GM23338 (cell line): ENCODE results near the gene CHAC1.

Experiments
- CREB1 ChIP-seq: fragments of 250-450 bp; sonication (Bioruptor Pico); IDR thresholded peaks from 2 replicates; pipeline ENCODE4 v1.5.0; 2020; ENCODE audit warnings: low read depth, mild to moderate bottlenecking, moderate library complexity
- EZH2 ChIP-seq: fragments of 200-600 bp; sonication (generic); IDR thresholded peaks from one replicate; pipeline ENCODE4 v1.8.0; 2017; ENCODE audit warnings: antibody characterized with exemption, mild to moderate bottlenecking, low read depth; ENCODE audit not compliant: unreplicated experiment
- EZH2phosphoT487 ChIP-seq: fragments of 200-600 bp; sonication (generic); IDR thresholded peaks from one replicate; pipeline ENCODE4 v1.8.1; 2018; ENCODE audit warnings: antibody characterized with exemption; ENCODE audit not compliant: unreplicated experiment
- NANOG ChIP-seq: IDR thresholded peaks from 2 replicates; pipeline ENCODE4 v1.6.1; 2016; ENCODE audit warnings: antibody characterized with exemption, borderline replicate concordance
- POLR2AphosphoS5 ChIP-seq: IDR thresholded peaks from 2 replicates; pipeline ENCODE4 v1.6.1; 2016; ENCODE audit warnings: antibody characterized with exemption, low read depth
- STAT1 ChIP-seq: IDR thresholded peaks from one replicate; pipeline ENCODE4 v1.6.1; 2016; ENCODE audit warnings: antibody characterized with exemption; ENCODE audit not compliant: unreplicated experiment
- ZNF331 ChIP-seq: fragments of 250-450 bp; sonication (Bioruptor Pico); IDR thresholded peaks from 2 replicates; pipeline ENCODE4 v1.5.0; 2020; ENCODE audit warnings: low read depth, mild to moderate bottlenecking, moderate library complexity
- TF ChIP-seq, protein P1 (sequence below), 2 experiments: fragments of 200-600 bp in 1 of 2; sonication (generic) in 1 of 2; conservative IDR thresholded peaks; 2 replicates each; pipeline versions ENCODE4 v1.5.1 to v1.6.1; 2016 to 2017; ENCODE audit warnings: antibody characterized with exemption in 2 of 2, low read depth in 2 of 2, mild to moderate bottlenecking in 2 of 2, moderate library complexity in 1 of 2
- TF ChIP-seq, protein P2 (sequence below): IDR thresholded peaks from one replicate; pipeline ENCODE4 v1.6.1; 2018; ENCODE audit warnings: antibody characterized with exemption; ENCODE audit not compliant: unreplicated experiment

DNA sequence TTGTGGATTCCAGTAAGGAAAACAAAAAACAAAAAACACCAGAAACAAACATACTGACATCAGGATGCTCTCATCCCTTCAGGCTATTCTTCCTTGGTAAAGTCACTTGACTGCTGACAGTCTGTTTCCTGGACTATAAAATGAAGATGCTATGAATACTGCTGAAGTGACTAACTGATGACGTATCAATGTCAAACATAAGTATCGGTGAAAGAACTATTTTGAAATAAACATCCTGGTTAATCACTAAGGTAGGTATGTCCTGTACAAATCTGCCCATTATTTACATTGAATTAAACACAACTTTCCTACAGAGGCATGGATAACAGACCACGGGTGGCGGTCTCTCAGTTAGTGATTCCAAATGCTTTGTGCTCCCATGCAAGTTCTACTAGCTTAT, 45.9 kb downstream of the CHAC1 start:
- TF ChIP-seq, protein P1, sequence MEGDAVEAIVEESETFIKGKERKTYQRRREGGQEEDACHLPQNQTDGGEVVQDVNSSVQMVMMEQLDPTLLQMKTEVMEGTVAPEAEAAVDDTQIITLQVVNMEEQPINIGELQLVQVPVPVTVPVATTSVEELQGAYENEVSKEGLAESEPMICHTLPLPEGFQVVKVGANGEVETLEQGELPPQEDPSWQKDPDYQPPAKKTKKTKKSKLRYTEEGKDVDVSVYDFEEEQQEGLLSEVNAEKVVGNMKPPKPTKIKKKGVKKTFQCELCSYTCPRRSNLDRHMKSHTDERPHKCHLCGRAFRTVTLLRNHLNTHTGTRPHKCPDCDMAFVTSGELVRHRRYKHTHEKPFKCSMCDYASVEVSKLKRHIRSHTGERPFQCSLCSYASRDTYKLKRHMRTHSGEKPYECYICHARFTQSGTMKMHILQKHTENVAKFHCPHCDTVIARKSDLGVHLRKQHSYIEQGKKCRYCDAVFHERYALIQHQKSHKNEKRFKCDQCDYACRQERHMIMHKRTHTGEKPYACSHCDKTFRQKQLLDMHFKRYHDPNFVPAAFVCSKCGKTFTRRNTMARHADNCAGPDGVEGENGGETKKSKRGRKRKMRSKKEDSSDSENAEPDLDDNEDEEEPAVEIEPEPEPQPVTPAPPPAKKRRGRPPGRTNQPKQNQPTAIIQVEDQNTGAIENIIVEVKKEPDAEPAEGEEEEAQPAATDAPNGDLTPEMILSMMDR (conservative IDR thresholded peaks at IDR 0.05; ENCODE audit: low read depth in 2 of 2), result no peak
- TF ChIP-seq EZH2 (no peak), STAT1 (no peak), POLR2AphosphoS5 (no peak), CREB1 (no peak), NANOG (no peak), EZH2phosphoT487 (no peak), ZNF331 (CRISPR knock-in tag) (no peak)
- TF ChIP-seq, protein P2, sequence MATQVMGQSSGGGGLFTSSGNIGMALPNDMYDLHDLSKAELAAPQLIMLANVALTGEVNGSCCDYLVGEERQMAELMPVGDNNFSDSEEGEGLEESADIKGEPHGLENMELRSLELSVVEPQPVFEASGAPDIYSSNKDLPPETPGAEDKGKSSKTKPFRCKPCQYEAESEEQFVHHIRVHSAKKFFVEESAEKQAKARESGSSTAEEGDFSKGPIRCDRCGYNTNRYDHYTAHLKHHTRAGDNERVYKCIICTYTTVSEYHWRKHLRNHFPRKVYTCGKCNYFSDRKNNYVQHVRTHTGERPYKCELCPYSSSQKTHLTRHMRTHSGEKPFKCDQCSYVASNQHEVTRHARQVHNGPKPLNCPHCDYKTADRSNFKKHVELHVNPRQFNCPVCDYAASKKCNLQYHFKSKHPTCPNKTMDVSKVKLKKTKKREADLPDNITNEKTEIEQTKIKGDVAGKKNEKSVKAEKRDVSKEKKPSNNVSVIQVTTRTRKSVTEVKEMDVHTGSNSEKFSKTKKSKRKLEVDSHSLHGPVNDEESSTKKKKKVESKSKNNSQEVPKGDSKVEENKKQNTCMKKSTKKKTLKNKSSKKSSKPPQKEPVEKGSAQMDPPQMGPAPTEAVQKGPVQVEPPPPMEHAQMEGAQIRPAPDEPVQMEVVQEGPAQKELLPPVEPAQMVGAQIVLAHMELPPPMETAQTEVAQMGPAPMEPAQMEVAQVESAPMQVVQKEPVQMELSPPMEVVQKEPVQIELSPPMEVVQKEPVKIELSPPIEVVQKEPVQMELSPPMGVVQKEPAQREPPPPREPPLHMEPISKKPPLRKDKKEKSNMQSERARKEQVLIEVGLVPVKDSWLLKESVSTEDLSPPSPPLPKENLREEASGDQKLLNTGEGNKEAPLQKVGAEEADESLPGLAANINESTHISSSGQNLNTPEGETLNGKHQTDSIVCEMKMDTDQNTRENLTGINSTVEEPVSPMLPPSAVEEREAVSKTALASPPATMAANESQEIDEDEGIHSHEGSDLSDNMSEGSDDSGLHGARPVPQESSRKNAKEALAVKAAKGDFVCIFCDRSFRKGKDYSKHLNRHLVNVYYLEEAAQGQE, result no peak
